ENCODE measurements around the gene STK24.
"Not testable (repeated sequence)": the region's sequence is repeated elsewhere in the genome, so short reads cannot be mapped to it uniquely, and the experiment has no call there.

The STK24 gene

DNA sequence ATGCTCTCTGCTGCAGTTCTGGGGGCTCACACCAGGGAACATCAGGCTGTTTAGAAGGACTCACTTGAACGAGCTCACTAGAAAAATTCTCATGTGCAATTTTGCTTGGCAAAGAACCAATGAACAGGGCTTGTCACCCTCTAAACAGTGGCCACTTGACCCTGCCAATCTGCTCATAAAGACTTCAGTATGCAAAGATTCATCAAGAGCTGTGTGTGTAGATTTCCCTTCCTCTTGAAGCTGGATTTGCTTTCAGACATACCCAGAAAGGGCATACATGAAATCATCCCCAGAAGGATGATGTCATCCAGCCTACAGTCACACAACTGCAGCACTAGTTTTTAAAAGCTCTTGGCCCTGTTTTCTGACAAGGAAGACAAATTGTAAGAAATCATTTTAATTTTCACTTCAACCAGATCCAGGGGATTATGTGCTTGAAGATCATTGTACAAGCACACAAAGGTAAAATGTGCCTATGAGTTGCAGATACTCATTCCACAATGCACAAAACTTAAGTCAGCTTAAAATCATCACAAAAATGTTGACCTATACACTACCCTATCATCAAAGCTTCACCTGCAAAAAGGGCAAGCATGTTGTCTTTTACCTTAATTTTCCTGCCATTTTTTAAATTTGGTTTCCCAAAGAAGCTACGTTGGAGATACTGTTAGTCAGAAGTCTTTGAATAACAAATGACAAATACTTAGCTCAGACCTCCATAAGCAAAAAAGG is 5.2 kb upstream of the STK24 start:
- DNase-seq, result peak; percentile 52

DNA sequence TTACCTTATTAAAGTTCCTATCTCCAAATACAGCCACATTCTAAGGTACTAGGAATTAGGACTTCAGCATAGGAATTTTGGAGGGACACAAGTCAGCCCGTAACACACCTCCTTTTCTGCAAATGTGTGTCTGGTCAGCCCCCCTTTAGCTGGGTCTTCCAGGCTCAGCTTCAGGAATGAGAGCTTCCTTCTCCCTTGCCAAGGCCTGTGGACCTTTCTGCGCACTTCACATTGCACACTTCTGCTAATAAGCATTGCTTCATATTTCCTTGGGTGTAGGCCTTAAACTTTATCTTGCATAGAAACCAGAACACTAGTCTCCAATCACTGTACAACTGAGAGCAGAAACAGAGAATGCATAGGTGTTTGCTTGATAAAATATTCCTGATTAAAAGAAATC is 4.5 kb upstream of the STK24 start:
- no peak for DNase-seq

DNA sequence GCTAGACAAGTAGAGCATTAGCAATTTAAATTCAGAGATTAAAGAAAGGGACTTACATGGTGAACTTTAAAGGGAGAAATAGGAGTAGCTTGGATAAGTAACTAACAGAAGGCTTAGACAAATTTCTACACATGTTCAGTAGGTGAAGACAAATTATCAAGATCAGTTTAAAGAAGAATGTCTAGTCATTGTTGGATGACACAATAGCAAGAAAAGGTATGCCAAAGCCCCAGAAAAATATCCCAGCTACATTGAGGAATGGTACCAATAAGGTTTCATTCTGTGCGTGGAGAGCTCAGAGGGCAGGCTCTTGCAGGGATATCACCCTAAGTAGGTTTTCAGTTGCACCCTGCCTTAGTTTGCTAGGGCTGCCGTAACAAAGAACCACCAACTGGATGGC is 3.5 kb upstream of the STK24 start:
- no peak for DNase-seq

DNA sequence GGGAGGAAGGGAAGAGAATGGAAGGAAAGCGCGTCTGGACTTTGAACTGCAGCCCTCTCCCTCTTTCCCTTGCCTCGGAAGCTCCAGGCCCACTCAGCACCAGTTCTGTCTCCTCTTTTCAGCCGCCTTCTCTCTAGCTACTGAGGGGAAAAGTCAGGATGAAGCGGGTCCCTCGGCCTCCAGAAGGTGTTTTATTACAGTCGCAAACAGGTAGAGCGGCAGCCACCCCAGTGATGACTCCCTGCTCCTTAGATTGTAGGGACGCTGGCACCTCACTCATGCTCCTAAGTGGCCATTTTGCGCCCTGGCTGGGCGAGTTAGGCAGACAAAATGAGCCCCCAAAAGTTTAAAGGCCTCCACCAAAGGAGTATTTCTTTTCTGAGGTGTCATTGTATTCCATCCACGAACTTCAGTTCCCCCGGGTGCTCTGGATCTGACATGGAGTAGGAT is 954 bp upstream of the STK24 start:
- no peak for DNase-seq

DNA sequence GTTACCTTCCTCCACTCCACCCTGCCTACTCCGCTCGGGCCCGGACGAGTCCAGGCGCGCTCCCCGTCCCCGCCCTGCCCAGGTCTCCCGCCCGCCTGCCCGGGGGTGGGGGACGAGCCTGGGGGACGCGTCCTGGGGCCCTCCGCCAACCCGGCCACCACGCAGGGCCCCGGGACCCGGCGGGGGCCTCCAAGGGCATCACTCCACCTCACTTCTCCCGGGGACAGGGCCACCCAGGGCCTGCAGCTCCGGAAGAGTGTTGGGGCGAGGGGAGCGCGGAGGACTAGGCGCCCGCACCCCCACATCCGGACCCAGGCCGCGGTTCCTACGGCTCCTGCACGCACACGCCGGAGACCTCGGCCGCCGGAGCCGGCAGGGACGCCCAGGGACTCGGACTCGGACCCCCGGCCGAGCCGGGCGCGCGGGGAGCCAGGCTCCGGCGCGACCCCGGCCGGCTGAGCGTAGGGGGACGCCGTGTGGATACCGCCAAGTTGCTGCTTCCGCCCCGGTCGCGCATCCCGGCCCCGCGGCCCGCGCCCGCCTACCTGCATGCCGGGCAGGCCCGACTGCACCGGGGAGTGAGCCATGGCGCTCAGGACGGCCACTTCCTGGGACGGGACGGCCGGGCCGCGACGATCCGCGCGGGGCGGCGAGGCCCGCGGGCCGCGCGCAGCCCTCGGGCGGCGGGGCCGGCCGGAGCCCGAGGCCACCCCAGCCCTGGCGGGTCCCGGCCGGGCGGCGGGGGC is 534 bp downstream of the STK24 start:
- no peak for DNase-seq

DNA sequence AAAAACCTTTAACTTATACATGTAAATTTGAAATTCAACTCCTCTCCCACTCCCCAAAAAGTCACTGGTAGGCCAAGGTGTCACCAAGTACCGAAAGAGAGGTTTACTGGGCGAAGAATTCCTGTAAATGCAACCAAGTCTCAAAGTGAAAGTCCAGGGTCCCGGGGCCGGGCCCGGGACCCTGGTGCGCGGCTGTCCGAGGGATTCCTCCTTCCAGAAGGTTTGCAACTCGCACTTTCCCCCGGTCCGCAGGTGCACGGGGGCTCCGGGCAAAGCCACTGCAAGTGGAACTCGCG is 1.1 kb downstream of the STK24 start:
- DNase-seq, result no peak

DNA sequence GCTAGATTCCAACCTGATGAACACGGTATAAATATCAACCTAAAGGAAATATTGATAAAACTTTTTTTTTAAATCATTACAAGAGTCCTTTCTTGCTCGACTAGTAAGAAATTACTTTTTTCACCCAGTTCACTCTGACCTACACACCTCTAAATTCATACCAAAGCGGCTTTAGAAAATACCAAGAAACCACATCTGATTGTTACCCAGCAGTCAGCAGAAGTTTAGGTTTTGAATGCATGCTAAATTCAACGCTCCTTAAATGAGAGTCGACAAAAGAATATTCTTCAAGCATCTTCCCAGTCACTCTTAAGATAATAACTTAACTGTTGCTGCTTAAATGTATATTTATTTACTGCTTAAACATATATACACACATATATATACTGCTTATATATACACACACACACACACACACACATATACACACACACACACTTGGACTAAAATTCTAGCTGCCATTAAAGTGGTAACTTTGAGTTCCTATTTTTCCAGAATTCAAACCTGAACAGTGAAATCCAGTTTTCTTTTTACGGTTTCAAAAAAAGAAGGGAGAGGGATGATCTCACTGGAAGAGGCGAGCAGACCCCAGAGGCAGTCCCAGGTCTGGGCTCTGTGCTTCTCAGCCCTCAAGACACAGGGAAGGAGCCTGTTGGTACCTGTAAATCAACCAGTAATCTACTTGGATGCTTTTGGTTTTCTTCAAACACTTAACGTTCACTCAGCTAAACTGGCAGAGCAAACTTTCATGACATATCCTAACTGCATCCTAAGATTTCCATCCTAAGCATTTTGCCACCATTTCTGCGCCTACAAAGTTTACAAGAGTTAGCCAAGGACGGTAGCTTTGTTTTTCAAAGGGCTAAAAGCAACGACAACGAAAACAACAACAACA is 1.7 kb downstream of the STK24 start:
- DNase-seq, result no peak

DNA sequence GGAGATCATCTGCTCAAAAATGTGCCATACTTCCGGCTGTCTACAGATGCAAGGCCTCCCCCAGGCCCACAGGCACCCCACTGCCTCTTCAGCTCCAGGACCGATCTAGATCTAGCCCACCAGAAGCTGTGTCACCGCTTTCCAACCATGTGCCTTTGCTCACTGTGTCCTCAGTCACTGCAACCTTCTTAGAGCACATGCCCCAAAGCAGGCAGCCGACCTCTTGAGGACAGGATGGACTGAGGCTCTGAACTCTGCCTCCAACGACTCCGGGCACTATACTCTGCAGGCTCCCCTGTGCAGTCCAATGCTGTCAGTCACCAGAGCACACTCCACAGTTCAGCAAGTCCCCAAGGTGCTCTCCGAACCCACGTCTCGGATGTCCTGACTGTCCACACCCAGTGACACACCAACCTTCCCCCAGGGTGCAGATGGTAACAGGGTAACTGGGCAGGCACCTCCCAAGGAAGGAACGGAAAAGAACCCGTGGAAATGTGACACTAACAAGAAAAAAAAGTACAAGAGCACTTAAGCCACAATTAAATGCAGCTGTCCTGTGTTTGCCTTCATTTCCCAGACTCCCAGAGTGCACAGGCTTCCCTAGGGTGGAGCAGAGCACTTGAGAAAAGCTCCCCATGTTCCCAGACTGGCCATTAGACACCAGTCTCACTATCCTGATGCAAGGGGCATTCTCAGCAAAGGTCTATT is 4.8 kb downstream of the STK24 start:
- peak; percentile 39 for DNase-seq

DNA sequence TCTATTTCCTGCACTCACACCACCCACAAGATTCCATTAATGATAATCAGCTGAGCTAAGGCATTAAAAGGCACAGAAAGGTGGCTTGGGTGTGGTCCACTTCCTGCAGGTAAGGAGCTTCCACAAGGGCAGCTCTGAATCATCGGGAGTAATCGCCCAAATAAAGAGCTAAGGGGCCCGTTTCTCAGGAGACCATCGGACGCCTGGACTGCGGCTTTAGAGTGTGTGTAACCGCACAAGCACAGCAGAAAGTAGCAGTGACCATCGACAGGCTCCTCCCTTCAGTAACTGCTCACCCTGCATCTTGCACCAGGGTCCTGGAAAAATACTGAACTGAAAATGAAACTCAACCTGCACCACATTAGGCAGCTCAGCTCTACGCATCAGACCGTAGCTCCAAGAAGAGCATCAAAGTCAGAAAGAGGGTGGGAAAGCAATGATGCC is 6.0 kb downstream of the STK24 start:
- DNase-seq, result peak; percentile 9

DNA sequence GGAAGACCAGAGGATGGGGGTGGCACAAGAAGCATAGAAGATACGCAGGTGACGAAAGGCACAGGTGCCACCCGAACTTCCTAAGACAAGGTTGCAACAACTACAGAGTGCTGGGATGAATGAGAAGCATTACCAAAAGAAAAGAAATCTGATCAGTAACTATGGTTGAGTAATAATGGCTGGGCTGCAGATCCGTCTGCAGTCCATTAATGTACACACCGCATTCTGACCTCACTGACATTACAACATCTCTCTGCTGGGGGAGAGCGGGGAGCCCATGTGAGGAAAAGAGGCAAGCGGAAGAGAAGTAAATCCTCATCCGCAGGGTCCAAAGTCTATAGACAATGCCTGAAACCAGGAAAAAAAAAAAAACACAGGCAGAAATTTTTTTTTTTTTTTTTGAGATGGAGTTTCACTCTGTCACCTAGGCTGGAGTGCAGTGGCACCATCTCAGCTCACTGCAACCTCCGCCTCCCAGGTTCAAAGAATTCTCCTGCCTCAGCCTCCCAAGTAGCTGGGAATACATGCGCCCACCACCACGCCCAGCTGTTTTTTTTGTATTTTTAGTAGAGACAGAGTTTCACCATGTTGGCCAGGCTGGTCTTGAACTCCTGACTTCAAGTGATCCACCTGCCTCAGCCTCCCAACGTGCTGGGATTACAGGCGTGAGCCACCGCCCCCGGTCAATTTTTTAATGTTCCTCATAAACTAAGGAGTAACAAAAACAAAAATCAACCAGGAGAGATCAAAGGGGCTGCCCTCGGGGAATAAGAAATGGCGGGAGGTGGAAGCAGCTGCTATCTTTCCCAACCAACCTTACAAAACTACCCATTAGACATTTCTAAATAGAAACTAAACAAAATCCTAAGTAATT is 7.2 kb downstream of the STK24 start:
- not testable (repeated sequence) for DNase-seq

DNA sequence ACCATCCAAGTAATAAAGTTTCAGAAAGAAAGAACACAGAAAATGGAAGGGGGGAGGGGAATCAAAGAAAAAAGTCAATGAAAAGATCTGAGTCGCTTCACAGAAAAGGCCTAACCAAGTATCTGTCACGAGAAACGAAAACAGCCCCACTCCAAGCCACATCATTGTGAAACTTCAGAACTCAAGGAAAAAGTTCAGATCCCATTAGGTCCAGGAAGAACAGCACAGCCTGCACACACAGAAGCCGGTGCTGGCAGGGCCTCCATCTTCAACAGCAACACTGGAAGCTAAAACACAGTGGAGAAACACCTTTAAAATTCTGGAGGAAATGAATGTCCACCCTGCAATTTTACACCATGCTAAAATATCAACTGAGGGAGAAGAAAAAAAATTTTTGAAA is 8.0 kb downstream of the STK24 start:
- no peak for DNase-seq

DNA sequence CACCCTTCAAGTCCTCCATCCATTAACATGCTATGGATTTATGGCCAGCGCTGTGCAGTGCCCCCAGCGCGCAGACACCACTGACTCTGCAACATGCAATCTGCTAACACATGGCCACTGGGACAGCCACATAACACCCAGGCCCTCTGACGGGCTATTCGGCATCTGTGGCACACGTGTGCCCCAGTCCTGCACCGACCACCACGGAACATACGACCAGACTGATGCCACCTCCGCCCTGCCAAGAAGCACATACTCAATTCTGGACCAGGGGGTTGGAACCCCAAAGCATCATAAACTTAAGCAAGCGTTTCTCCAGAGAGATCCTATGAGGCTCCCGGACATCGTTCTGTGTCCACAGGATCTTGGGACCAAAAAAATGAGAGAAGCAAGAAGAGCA is 9.8 kb downstream of the STK24 start:
- DNase-seq, result no peak

DNA sequence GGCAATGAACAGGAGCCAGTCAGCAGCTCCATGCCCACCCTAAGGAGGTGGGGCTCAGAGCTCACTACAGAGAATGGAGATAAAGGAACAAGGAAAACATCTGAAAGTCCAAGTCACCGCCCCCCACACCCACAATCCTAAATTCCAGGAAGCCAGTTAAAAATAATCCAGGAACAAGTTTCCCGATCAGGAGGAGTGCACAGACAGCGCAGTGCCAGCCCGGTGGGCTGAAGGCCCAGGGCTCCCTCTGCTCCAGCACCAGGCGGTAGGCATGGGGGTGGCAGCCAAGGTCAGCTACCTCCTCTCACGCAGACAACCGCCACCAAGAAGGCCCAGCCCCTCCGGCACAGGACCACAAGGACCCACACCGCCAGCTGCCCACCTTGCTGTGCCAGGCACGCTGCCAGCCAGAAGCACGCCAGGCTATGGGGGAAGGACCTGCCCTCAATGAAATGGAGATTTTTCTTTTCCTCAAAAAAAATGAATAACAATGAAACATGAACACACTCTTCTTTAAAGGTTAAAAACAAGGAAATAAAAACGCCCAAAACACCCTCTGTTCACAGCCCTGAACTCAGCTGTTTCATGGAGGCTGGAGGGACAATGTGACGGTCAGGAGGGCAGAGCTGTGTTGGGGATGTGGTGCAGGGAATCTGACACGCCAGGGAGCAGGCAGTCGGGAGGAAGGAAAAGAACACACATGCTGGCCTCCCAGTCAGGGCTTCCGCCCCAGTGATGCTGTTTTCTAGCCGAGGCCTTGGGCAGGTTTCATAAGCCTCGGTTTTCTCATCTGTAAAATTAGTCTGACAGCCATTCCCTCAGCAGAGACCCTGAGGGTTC is 11.0 kb downstream of the STK24 start:
- no peak for DNase-seq

DNA sequence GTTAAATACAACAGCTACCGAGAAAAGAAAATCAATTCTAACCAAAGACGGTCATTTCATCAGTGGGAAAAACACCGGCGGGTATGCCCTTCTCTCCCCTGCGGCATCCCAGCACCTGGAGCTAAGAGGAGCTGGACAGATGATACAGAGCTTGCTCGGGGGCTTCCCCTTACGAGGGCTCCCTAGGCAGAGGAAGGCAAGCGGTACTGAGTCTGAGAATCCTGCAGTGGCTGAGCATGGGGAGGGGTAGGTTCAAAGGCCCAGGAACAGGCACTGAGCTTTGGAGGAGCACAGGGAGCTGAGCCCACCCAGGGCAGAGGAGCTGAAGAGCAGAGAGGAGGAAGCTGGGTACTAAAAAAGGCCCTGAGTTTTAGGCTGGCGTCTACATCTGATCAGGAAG is 12.7 kb downstream of the STK24 start:
- DNase-seq, result no peak

DNA sequence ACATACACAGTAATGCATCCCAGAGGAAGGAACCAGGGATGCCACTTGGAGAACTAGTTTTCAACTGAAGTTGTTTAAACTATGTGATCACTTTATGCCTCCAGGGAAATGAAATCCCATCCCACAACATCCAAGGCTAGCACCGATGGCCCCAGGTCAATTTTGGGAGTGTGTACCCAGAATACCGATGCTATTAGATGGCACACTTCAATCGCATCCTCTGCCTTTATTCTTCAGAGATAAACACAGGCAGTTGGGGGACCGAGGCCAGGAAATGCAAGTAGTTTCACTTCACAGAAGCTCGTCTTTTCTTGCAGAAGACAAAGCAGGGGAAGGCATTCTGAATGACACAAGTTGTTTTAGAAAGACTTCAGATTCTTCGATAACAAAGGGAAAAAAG is 13.8 kb downstream of the STK24 start:
- no peak for DNase-seq

DNA sequence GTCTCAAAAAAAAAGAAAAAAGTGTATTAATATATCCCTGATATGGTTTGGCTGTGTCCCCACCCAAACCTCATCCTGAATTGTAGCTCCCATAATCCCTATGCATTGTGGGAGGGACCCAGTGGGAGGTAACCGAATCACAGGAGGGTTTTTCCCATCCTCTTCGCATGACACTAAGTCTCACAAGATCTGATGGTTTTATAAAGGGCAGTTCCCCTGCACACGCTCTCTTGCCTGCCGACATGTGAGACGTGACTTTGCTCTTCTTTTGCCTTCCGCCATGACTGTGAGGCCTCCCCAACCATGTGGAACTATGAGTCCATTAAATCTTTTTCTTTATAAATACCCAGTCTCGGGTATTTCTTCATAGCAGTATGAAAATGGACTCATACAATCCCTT is 17.7 kb downstream of the STK24 start:
- no peak for DNase-seq

DNA sequence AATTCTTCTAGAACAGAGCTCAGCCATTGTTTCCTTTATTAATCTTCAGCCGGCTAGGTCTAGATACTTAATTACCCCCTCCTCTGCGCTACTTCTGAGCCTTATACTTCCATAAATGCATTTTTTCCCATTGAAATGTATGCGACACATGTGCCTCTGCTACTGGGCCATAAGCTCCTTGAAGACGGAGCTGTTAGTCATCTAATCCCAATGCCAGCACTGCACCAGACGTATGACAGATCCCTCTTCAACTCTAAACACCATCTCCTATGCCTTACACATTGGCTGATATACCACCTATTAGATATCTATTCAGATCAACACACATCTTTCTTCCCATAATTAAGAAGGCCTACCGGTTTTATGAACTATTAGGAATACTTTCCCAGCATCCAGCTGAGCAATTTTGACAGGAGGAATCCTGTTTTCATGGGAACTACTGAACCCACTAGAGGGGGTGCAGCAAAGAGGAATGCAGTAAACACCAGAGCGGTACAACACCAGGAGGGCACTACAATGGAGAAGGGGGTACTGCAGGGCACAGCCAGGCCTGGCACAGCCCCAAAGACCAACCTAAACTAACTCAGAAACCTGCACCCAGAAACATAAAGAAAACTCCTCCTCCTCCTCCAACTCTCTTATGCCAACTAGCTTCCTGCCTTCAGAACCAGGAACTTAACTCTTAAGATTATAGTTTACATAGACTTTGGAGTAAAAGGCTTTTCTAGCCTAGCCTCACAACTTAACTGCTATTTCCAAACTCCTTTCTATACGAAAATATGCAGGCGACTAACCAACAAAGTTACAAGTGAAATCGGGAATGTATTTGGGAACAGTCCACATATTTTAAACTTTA is 18.7 kb downstream of the STK24 start:
- DNase-seq, result no peak

DNA sequence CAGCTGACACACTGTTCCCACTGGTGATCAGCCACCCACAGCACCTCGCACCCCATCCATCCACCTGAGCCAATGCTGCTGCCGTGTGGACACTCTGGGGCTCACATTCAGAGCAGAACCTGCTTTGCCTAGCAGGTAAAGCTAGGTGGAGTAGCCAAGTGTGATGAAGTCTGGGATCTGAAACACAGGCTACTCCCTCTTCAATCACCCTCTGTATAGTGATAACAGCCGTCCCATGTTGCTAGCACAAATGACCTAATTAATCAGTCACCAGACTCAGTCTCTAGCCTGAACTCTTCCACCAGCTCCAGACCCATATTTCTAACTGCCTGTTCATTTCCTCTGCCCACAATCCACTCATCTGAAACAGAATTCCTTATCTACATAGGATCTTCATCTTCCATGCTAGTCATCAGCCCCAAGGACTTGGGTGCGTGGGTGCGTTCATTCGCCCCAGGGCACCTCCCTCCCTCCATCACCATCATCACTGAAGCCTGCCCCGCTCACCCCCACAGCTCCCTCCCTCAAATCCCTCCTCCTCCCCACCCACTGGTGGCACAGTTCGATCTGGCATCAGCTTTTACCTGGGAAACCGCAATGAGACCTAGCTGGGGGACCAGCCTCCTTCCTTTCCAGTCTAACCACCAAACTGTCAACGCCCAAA is 19.8 kb downstream of the STK24 start:
- no peak for DNase-seq

DNA sequence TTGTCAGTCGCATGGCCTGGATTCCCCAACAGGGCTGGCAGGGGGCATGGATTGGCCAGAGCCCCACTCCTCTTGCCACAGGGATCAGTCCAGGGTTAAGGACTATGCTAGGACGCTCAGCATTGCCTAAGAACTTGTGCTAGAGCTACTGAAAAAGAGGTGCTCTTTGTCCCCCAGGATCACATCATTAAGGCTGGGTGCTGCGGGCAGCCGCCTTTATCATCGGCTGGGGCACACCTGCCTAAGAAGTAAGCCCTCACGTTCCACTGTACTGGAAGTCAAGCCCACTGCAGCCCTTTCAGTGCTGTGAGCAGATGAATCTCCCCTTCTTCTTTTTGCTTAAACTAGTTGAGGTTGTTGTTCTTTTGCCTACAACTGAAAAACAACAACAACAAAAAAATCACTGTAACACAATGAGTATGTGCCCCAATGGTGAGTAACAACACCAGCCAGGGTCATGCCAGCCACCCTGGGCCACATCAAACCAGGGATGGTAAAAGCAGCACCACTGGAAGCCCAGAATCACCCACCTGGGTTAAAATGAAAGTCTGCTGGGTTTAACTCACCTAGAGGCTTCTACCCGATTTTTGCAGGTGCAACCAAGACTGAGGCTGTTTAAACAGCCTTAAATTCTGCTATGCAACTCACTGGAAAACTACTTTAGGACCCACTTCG is 20.6 kb downstream of the STK24 start:
- DNase-seq, result no peak
